ENCODE results near the gene STS. TPM values are rescaled to one million over a fixed set of nuclear protein-coding genes. Genes with fewer than 3 reads are reported as not detected.
A peak's percentile ranks its signal among the peaks of the same experiment; 100 is the strongest.
"Not testable (repeated sequence)": the region's sequence is repeated elsewhere in the genome, so short reads cannot be mapped to it uniquely, and the experiment has no call there.

The STS gene
- total RNA-seq, 1 donor from 2014 or later = 2.4 TPM

GRCh38 chrX:7168371-7168770 is 20.9 kb downstream of the STS start:
- Histone ChIP-seq H3K4me3 (ENCODE audit: low read depth, low read length) (no peak overlapping the region), H3K27me3 (ENCODE audit: control insufficient read depth, insufficient read depth, low read length) (no peaks in the 10 kb centered on the region), H3K36me3 (ENCODE audit: control insufficient read depth, insufficient read depth, low read length) (no peaks in the 10 kb centered on the region)
- TF ChIP-seq CTCF (IDR thresholded peaks at IDR 0.05; ENCODE audit: insufficient read depth, low read length, poor library complexity, severe bottlenecking) = no peak
- DNase-seq (ENCODE audit: low read depth) = no peak

GRCh38 chrX:7169627-7170026 is 22.1 kb downstream of the STS start:
- H3K4me3 ChIP-seq (ENCODE audit: low read depth, low read length) = no peak overlapping the region
- no peaks in the 10 kb centered on the region for H3K36me3 ChIP-seq (ENCODE audit: control insufficient read depth, insufficient read depth, low read length)
- no peaks in the 10 kb centered on the region for H3K27me3 ChIP-seq (ENCODE audit: control insufficient read depth, insufficient read depth, low read length)
- DNase-seq (ENCODE audit: low read depth) = no peak
- no peak for TF ChIP-seq CTCF (IDR thresholded peaks at IDR 0.05; ENCODE audit: insufficient read depth, low read length, poor library complexity, severe bottlenecking)

- peak; percentile 46 for TF ChIP-seq CTCF (IDR thresholded peaks at IDR 0.05; ENCODE audit: insufficient read depth, low read length, poor library complexity, severe bottlenecking)
- no peaks in the 10 kb centered on the region for H3K36me3 ChIP-seq (ENCODE audit: control insufficient read depth, insufficient read depth, low read length)
- no peaks in the 10 kb centered on the region for H3K27me3 ChIP-seq (ENCODE audit: control insufficient read depth, insufficient read depth, low read length)
- no peak overlapping the region for H3K4me3 ChIP-seq (ENCODE audit: low read depth, low read length)
- no peak for DNase-seq (ENCODE audit: low read depth)
Measured at GRCh38 chrX:7170898-7171297, 23.4 kb downstream of the STS start.

GRCh38 chrX:7178859-7179258 is 31.3 kb downstream of the STS start:
- H3K4me3 ChIP-seq (ENCODE audit: low read depth, low read length); DNase-seq (ENCODE audit: low read depth); H3K36me3 ChIP-seq (ENCODE audit: control insufficient read depth, insufficient read depth, low read length); H3K27me3 ChIP-seq (ENCODE audit: control insufficient read depth, insufficient read depth, low read length): not testable (repeated sequence)

GRCh38 chrX:7179446-7179845 is 31.9 kb downstream of the STS start:
- no peak for DNase-seq (ENCODE audit: low read depth)
- Histone ChIP-seq H3K4me3 (ENCODE audit: low read depth, low read length) (no peak overlapping the region), H3K36me3 (ENCODE audit: control insufficient read depth, insufficient read depth, low read length) (no peaks in the 10 kb centered on the region), H3K27me3 (ENCODE audit: control insufficient read depth, insufficient read depth, low read length) (no peaks in the 10 kb centered on the region)
- no peak for TF ChIP-seq CTCF (IDR thresholded peaks at IDR 0.05; ENCODE audit: insufficient read depth, low read length, poor library complexity, severe bottlenecking)

GRCh38 chrX:7184816-7185215 is 37.3 kb downstream of the STS start:
- no peaks in the 10 kb centered on the region for H3K36me3 ChIP-seq (ENCODE audit: control insufficient read depth, insufficient read depth, low read length)
- no peak for DNase-seq (ENCODE audit: low read depth)
- TF ChIP-seq CTCF (IDR thresholded peaks at IDR 0.05; ENCODE audit: insufficient read depth, low read length, poor library complexity, severe bottlenecking) = no peak
- no peaks in the 10 kb centered on the region for H3K27me3 ChIP-seq (ENCODE audit: control insufficient read depth, insufficient read depth, low read length)
- no peak overlapping the region for H3K4me3 ChIP-seq (ENCODE audit: low read depth, low read length)
